ENCODE data around the gene ANKRD13A. TPM values are rescaled to one million over a fixed set of nuclear protein-coding genes. Genes with fewer than 3 reads are reported as not detected.

The ANKRD13A gene
- total and polyA plus RNA-seq, 2 of the 13 experiments (the other 11 are each of a cell fraction or from before 2014, with no cell fraction given), result 34.1 to 41.6 TPM

DNA sequence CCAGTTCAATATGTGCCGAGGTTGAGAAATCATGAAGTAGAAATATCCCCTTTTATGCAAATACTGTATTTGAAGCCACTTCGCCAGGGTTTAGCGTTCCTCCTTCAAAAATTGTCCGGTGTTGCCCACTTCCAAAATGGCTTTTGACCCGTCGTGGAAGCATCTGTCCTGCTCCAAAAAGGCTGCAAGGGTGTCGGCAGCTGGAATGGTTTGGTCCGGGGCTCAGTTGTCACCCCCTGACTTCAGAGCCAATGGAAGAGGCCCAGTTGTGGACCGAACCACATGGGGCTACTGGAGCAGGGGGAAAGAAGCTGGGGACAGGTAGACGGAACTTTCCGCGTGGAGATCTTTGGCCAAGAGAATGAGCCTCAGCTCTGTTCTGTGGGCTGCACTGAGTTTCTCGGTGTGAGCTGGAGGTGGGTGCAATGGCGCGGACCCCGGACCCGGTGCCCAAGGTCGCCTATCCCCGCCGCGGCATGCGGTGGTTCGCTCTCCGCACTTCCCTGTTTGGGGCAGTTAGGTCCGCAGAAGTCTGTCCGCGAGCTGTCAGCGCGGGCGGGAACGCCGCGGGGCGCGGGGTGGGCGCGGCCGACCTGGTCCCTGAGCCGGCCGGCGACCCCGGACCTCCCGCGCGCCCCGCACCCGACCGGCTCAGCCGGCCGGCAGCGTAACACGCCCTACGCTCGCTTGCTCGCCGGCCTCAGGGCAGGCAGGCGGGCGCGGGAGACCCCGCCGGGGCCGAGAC lies at the start of gene ANKRD13A (continued):
- TF ChIP-seq, protein P1, sequence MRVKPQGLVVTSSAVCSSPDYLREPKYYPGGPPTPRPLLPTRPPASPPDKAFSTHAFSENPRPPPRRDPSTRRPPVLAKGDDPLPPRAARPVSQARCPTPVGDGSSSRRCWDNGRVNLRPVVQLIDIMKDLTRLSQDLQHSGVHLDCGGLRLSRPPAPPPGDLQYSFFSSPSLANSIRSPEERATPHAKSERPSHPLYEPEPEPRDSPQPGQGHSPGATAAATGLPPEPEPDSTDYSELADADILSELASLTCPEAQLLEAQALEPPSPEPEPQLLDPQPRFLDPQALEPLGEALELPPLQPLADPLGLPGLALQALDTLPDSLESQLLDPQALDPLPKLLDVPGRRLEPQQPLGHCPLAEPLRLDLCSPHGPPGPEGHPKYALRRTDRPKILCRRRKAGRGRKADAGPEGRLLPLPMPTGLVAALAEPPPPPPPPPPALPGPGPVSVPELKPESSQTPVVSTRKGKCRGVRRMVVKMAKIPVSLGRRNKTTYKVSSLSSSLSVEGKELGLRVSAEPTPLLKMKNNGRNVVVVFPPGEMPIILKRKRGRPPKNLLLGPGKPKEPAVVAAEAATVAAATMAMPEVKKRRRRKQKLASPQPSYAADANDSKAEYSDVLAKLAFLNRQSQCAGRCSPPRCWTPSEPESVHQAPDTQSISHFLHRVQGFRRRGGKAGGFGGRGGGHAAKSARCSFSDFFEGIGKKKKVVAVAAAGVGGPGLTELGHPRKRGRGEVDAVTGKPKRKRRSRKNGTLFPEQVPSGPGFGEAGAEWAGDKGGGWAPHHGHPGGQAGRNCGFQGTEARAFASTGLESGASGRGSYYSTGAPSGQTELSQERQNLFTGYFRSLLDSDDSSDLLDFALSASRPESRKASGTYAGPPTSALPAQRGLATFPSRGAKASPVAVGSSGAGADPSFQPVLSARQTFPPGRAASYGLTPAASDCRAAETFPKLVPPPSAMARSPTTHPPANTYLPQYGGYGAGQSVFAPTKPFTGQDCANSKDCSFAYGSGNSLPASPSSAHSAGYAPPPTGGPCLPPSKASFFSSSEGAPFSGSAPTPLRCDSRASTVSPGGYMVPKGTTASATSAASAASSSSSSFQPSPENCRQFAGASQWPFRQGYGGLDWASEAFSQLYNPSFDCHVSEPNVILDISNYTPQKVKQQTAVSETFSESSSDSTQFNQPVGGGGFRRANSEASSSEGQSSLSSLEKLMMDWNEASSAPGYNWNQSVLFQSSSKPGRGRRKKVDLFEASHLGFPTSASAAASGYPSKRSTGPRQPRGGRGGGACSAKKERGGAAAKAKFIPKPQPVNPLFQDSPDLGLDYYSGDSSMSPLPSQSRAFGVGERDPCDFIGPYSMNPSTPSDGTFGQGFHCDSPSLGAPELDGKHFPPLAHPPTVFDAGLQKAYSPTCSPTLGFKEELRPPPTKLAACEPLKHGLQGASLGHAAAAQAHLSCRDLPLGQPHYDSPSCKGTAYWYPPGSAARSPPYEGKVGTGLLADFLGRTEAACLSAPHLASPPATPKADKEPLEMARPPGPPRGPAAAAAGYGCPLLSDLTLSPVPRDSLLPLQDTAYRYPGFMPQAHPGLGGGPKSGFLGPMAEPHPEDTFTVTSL (CRISPR knock-in tag; IDR thresholded peaks at IDR 0.05; ENCODE audit: borderline replicate concordance), result 0 out of 2 replicates have a peak, but pooled peaks have one; percentile 46
- peak; percentile 92 for TF ChIP-seq KMT2B (CRISPR knock-in tag; IDR thresholded peaks at IDR 0.05)
- TF ChIP-seq, protein P2, sequence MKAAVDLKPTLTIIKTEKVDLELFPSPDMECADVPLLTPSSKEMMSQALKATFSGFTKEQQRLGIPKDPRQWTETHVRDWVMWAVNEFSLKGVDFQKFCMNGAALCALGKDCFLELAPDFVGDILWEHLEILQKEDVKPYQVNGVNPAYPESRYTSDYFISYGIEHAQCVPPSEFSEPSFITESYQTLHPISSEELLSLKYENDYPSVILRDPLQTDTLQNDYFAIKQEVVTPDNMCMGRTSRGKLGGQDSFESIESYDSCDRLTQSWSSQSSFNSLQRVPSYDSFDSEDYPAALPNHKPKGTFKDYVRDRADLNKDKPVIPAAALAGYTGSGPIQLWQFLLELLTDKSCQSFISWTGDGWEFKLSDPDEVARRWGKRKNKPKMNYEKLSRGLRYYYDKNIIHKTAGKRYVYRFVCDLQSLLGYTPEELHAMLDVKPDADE (CRISPR knock-in tag; IDR thresholded peaks at IDR 0.05), result no peak
- TF ChIP-seq DR1 (CRISPR knock-in tag; IDR thresholded peaks at IDR 0.05), result no peak
- peak; percentile 93 for TF ChIP-seq ASH2L (IDR thresholded peaks at IDR 0.05; ENCODE audit: insufficient read length, low read depth, low read length)
- no peak for TF ChIP-seq ZNF205 (CRISPR knock-in tag; IDR thresholded peaks at IDR 0.05)
- TF ChIP-seq, protein P3, sequence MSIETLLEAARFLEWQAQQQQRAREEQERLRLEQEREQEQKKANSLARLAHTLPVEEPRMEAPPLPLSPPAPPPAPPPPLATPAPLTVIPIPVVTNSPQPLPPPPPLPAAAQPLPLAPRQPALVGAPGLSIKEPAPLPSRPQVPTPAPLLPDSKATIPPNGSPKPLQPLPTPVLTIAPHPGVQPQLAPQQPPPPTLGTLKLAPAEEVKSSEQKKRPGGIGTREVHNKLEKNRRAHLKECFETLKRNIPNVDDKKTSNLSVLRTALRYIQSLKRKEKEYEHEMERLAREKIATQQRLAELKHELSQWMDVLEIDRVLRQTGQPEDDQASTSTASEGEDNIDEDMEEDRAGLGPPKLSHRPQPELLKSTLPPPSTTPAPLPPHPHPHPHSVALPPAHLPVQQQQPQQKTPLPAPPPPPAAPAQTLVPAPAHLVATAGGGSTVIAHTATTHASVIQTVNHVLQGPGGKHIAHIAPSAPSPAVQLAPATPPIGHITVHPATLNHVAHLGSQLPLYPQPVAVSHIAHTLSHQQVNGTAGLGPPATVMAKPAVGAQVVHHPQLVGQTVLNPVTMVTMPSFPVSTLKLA (IDR thresholded peaks at IDR 0.05), result 0 out of 2 replicates have a peak, but pooled peaks have one; percentile 32
- TF ChIP-seq ZNF557 (CRISPR knock-in tag; IDR thresholded peaks at IDR 0.05), result no peak
- TF ChIP-seq NFKB2 (CRISPR knock-in tag; IDR thresholded peaks at IDR 0.05; ENCODE audit: borderline replicate concordance), result peak; percentile 63; the same call in 1 of the 2 replicates
- TF ChIP-seq ZNF777 (CRISPR knock-in tag; IDR thresholded peaks at IDR 0.05), result no peak
- no peak for TF ChIP-seq ZNF562 (CRISPR knock-in tag; IDR thresholded peaks at IDR 0.05; ENCODE audit: borderline replicate concordance)
- TF ChIP-seq KLF16 (CRISPR knock-in tag; IDR thresholded peaks at IDR 0.05), result peak in 1 of 2 experiments; percentile 53; a peak in 1 of 4 replicates
- no peak for TF ChIP-seq ZNF282 (IDR thresholded peaks at IDR 0.05; ENCODE audit: partially characterized antibody)
- TF ChIP-seq MAF1 (CRISPR knock-in tag; IDR thresholded peaks at IDR 0.05; ENCODE audit: borderline replicate concordance), result no peak
- TF ChIP-seq SIN3B (IDR thresholded peaks at IDR 0.05; ENCODE audit: low read length), result peak; percentile 34; the same call in 1 of the 2 replicates
- peak; percentile 48; the same call in 1 of the 2 replicates for TF ChIP-seq IRF2 (CRISPR knock-in tag; IDR thresholded peaks at IDR 0.05)
- TF ChIP-seq SPEN (CRISPR knock-in tag; IDR thresholded peaks at IDR 0.05; ENCODE audit: low read depth), result no peak; the same call in 1 of the 2 replicates
- no peak for TF ChIP-seq ZNF670 (CRISPR knock-in tag; IDR thresholded peaks at IDR 0.05; ENCODE audit: borderline replicate concordance)
- peak; percentile 37; the same call in 1 of the 2 replicates for TF ChIP-seq ZNF766 (CRISPR knock-in tag; IDR thresholded peaks at IDR 0.05; ENCODE audit: borderline replicate concordance)
- TF ChIP-seq JARID2 (CRISPR knock-in tag; IDR thresholded peaks at IDR 0.05; ENCODE audit: insufficient replicate concordance), result no peak
- TF ChIP-seq MTA3 (CRISPR knock-in tag; IDR thresholded peaks at IDR 0.05), result no peak

All from HepG2 (cell line).